MM.1S (cell line): ENCODE results near the gene SPACA5.
A peak's percentile ranks its signal among the peaks of the same experiment; 100 is the strongest.
"Not testable (repeated sequence)": the region's sequence is repeated elsewhere in the genome, so short reads cannot be mapped to it uniquely, and the experiment has no call there.

Source experiments
- DNase-seq: peaks from one replicate; pipeline ENCODE4 v3.0.0-alpha.2; 2015
- H2AFZ ChIP-seq: fragments of 300-600 bp; sonication (generic); 2 replicates; pipeline ENCODE4 v1.6.0; 2016; ENCODE audit warnings: antibody characterized with exemption, low read length
- H3F3A ChIP-seq: fragments of 300-600 bp; sonication (generic); 2 replicates; pipeline ENCODE4 v1.6.1; 2016; ENCODE audit warnings: mild to moderate bottlenecking, antibody characterized with exemption, low read length, moderate library complexity, mixed read lengths; ENCODE audit not compliant: insufficient read depth
- H3K27ac ChIP-seq: fragments of 300-600 bp; sonication (generic); 2 replicates; pipeline ENCODE4 v1.5.1; 2016; ENCODE audit warnings: mild to moderate bottlenecking, low read length
- H3K27me3 ChIP-seq: fragments of 300-600 bp; sonication (generic); replicated peaks from 2 replicates; pipeline ENCODE4 v1.6.0; 2016; ENCODE audit warnings: low read length; ENCODE audit not compliant: insufficient read depth
- H3K36me3 ChIP-seq: fragments of 300-600 bp; sonication (generic); replicated peaks from 2 replicates; pipeline ENCODE4 v1.6.1; 2016; ENCODE audit warnings: mild to moderate bottlenecking, low read length, mixed read lengths; ENCODE audit not compliant: insufficient read depth
- H3K4me1 ChIP-seq: fragments of 300-600 bp; sonication (generic); 2 replicates; pipeline ENCODE4 v1.6.1; 2016; ENCODE audit warnings: low read length, mixed read lengths
- H3K4me2 ChIP-seq: fragments of 300-600 bp; sonication (generic); 2 replicates; pipeline ENCODE4 v1.6.0; 2016; ENCODE audit warnings: low read depth, low read length
- H3K4me3 ChIP-seq: fragments of 300-600 bp; sonication (generic); 2 replicates; pipeline ENCODE4 v1.5.1; 2016; ENCODE audit warnings: low read length, mixed read lengths
- H3K79me2 ChIP-seq: fragments of 300-600 bp; sonication (generic); 2 replicates; pipeline ENCODE4 v1.6.1; 2016; ENCODE audit warnings: mixed run types, low read length, mixed read lengths
- H3K9ac ChIP-seq: fragments of 300-600 bp; sonication (generic); 2 replicates; pipeline ENCODE4 v1.6.1; 2016; ENCODE audit warnings: low read length, mixed read lengths
- H3K9me2 ChIP-seq: fragments of 300-600 bp; sonication (generic); replicated peaks from 2 replicates; pipeline ENCODE4 v1.6.1; 2016; ENCODE audit warnings: mild to moderate bottlenecking, low read length, mixed read lengths; ENCODE audit not compliant: insufficient read depth
- H3K9me3 ChIP-seq: fragments of 300-600 bp; sonication (generic); replicated peaks from 2 replicates; pipeline ENCODE4 v1.6.1; 2016; ENCODE audit warnings: mild to moderate bottlenecking, low read length, mixed read lengths; ENCODE audit not compliant: insufficient read depth
- H4K20me1 ChIP-seq: fragments of 300-600 bp; sonication (generic); 2 replicates; pipeline ENCODE4 v1.6.1; 2016; ENCODE audit warnings: mild to moderate bottlenecking, low read length, moderate library complexity, mixed read lengths; ENCODE audit not compliant: insufficient read depth
- EZH2 ChIP-seq: fragments of 300-600 bp; sonication (generic); optimal IDR thresholded peaks from 2 replicates; pipeline ENCODE3; 2017; ENCODE audit warnings: low read depth, mild to moderate bottlenecking, antibody characterized with exemption, low read length, mixed read lengths
- EZH2phosphoT487 ChIP-seq: fragments of 300-600 bp; sonication (generic); IDR thresholded peaks from 2 replicates; pipeline ENCODE4 v1.6.1; 2018; ENCODE audit warnings: antibody characterized with exemption, low read length
- TF ChIP-seq, protein P1 (sequence below): fragments of 300-600 bp; sonication (generic); IDR thresholded peaks from 2 replicates; pipeline ENCODE4 v1.5.1; 2016; ENCODE audit warnings: antibody characterized with exemption, low read length, mixed read lengths

Gene SPACA5

DNA sequence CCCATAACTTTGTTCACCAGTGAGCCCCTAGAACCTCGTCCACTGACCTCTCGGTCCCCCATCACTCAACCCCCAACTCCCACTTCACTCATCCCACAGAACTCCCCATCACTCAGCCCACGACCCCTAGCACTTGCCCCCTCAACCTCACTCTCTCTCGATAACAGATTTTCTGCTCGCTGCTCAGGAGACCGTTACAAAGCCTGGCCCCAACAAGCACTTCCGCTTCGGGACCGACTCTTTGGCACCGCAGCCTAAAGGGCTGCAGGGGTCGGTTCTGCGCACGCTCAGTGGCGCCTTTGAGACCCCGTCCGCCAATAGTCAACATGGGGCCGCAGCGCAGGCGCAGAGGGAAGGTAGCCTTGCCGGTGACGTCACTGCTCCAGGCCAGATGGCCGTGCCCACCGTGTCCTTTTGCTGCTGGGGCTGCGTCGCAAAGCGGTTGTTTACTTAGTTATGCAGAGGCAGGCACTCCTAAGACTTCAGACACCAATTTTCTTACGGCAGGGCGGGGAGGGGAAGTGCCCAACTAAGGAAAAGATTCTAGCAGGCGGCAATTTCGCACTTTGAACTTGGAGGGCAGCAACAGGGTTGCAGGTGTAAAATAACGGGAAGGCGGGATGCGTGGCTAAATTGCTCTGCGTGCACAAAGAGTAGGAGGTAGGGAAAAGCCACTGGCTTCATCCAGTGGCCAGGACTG lies 2.9 kb upstream of the SPACA5 start, which contains the start of gene ZNF182:
TSS of gene ZNF182 (minus strand) at position 232 of the 700 bp plus-strand sequence. CDS start 1,380 bp downstream, outside the sequence.
- Histone ChIP-seq H3K9me3 (no peaks in the 10 kb centered on the region), H3K27ac (peak within 1 kb of the TSS; percentile 58; the same call in 1 of the 2 replicates), H3K36me3 (no peaks in the 10 kb centered on the region), H2AFZ (peak within 1 kb of the TSS; percentile 58), H3K9me2 (no peaks in the 10 kb centered on the region), H3K4me3 (peak within 1 kb of the TSS; percentile 74), H3K9ac (peak within 1 kb of the TSS; percentile 71), H3F3A (no peaks in the 10 kb centered on the region), H3K27me3 (no peaks in the 10 kb centered on the region), H3K79me2 (peaks cover 8% of the 10 kb centered on the region; the same call in 1 of the 2 replicates), H3K4me2 (peak within 1 kb of the TSS; percentile 72), H4K20me1 (no peaks in the 10 kb centered on the region), H3K4me1 (no peaks in the 10 kb centered on the region)
- no peak for TF ChIP-seq EZH2
- no peak for TF ChIP-seq EZH2phosphoT487
- TF ChIP-seq, protein P1, sequence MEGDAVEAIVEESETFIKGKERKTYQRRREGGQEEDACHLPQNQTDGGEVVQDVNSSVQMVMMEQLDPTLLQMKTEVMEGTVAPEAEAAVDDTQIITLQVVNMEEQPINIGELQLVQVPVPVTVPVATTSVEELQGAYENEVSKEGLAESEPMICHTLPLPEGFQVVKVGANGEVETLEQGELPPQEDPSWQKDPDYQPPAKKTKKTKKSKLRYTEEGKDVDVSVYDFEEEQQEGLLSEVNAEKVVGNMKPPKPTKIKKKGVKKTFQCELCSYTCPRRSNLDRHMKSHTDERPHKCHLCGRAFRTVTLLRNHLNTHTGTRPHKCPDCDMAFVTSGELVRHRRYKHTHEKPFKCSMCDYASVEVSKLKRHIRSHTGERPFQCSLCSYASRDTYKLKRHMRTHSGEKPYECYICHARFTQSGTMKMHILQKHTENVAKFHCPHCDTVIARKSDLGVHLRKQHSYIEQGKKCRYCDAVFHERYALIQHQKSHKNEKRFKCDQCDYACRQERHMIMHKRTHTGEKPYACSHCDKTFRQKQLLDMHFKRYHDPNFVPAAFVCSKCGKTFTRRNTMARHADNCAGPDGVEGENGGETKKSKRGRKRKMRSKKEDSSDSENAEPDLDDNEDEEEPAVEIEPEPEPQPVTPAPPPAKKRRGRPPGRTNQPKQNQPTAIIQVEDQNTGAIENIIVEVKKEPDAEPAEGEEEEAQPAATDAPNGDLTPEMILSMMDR: no peak
- DNase-seq: peak; percentile 90

DNA sequence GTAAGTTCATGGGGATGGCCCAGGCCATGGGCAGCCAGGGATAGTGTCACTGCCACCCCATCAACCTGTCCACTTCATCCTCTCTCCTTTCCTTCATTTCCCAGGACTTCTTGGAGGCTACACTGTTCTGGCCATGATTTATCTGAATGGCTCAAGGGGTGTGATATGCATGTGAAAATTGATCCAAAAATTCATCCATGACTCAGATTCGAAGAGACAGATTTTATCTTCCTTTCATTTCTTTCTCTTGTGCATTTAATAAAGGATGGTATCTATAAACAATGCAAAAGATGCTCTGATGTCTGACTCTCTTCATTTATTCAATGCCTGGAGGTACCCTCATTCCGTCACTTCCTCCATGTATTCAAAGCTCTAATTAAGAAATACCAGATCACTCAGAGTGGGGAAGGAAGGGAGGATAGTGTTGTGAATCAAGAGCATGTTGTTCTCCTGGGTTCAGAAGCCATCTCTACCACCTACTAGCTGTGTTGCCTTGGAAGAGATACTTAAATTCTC lies 2.7 kb downstream of the SPACA5 start:
- not testable (repeated sequence) for H3K79me2 ChIP-seq, H3K4me3 ChIP-seq, H3K4me2 ChIP-seq, H3K27me3 ChIP-seq, H3K9me2 ChIP-seq, H2AFZ ChIP-seq, H3K9me3 ChIP-seq, DNase-seq, H4K20me1 ChIP-seq, H3K27ac ChIP-seq, H3K9ac ChIP-seq, H3K36me3 ChIP-seq, H3F3A ChIP-seq, H3K4me1 ChIP-seq

DNA sequence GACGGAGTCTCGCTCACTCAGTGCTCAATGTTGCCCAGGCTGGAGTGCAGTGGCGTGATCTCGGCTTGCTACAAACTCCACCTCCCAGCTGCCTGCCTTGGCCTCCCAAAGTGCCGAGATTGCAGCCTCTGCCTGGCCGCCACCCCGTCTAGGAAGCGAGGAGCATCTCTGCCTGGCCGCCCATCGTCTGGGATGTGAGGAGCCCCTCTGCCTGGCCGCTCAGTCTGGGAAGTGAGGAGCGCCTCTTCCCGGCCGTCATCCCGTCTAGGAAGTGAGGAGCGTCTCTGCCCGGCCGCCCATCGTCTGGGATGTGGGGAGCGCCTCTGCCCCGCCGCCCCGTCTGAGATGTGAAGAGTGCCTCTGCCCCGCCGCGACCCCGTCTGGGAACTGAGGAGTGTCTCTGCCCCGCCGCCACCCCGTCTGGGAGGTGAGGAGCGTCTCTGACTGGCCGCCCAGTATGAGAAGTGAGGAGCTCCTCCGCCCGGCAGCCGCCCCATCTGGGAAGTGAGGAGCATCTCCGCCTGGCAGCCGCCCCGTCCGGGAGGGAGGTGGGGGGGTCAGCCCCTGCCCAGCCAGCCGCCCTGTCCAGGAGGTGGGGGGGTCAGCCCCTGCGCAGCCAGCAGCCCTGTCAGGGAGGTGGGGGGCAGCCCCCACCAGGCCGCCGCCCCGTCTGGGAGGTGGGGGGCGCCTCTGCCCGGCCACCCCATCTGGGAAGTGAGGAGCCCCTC lies 10.0 kb downstream of the SPACA5 start:
- H3K9ac ChIP-seq, H3K4me1 ChIP-seq, H3K27me3 ChIP-seq, DNase-seq, H3K9me3 ChIP-seq, H3F3A ChIP-seq, H3K27ac ChIP-seq, H4K20me1 ChIP-seq, H3K4me2 ChIP-seq, H2AFZ ChIP-seq, H3K79me2 ChIP-seq, H3K9me2 ChIP-seq, H3K4me3 ChIP-seq, H3K36me3 ChIP-seq: not testable (repeated sequence)

DNA sequence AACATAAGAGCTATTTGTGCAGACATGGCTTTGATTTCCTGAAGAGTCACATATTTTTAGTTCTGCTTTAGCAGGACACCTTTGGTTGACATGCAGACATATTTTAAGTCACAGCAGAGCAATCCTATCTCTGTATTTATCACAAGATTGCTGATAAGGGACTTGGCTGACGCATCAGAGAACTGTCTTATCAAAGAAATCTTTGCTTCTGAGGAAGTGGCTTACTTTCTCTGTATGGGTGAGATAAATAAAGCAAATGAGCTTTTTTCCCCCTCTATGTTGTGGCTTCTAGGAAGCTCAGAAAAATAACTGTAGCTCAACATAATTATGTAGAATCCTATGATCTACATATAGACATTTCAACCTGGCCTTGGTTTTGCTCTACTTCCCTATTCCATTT lies 13.1 kb downstream of the SPACA5 start:
- H3F3A ChIP-seq, H3K4me1 ChIP-seq, H3K9me3 ChIP-seq, H3K9ac ChIP-seq, DNase-seq, H3K4me3 ChIP-seq, H3K36me3 ChIP-seq, H2AFZ ChIP-seq, H3K27ac ChIP-seq, H3K9me2 ChIP-seq, H4K20me1 ChIP-seq, H3K4me2 ChIP-seq, H3K27me3 ChIP-seq, H3K79me2 ChIP-seq: not testable (repeated sequence)

DNA sequence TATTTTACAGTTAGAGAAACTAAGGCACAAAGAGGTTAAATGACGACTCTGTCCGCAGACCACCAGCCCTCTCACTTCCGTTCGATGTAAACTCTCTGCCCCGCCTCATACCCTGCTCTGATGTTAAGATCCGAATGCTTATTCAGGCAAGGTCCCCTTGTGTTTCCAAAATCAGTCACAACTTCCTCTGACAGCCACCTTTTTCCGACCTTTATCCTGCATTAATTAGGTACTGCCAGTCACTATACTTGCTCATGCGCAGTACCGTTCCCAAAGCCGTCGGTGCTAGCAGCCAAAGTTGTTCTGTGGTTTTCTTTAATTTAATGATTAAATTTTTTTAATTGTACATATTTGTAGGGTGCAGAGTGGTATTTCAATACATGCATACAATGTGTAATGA lies 13.7 kb downstream of the SPACA5 start:
- not testable (repeated sequence) for H3K36me3 ChIP-seq, H3K9ac ChIP-seq, H3K27ac ChIP-seq, H4K20me1 ChIP-seq, H3K27me3 ChIP-seq, H3K9me2 ChIP-seq, H3F3A ChIP-seq, H3K79me2 ChIP-seq, DNase-seq, H3K4me1 ChIP-seq, H3K9me3 ChIP-seq
- peak overlapping the region; percentile 86 for H3K4me3 ChIP-seq
- H2AFZ ChIP-seq: peak overlapping the region; percentile 91
- peak overlapping the region; percentile 69 for H3K4me2 ChIP-seq
